Measurements from ENCODE around the gene KRTAP22-2. TPM values are rescaled to one million over a fixed set of nuclear protein-coding genes. Genes with fewer than 3 reads are reported as not detected.

KRTAP22-2 gene
- total RNA-seq, 2 donors from 2014 or later, result not detected

DNA sequence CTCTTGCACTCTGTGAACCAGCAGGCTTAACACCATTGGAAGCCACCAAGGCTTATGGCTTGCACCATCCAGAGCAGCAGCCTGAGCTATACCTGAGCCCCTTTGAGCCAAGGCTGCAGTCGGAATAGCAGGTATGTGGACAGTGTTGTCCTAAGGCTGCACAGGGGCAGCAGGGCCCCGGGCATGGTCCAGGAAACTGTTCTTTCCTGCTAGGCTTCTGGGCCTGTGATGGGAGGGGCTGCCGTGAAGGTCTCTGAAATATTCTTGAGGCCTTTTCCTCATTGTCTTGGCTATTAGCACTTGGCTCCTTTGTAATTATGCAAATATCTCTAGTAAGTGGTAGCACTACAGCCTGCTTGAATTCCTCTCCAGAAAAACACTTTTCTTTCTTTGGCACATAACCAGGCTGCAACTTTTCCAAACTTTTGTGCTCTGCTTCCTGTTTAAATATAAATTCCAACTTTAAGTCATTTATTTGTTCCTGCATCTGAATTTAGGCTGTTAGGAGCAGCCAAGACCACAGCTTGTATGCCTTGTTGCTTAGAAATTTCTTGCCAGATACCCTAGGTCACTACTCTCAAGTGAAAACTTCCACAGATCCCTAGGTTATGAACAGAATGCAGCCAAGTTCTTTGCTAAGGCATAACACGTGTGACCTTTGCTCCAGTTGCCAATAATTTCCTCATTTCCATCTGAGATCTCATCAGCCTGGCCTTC lies 35.4 kb upstream of the KRTAP22-2 start:
- DNase-seq (no peak), ATAC-seq (no peak)
- WGBS, 2 donors, result 84 to 85% methylated on average over 3 to 4 of the region's 4 CpGs
- H3K27ac ChIP-seq, result no peak overlapping the region
- intact Hi-C loops (cut with DNase I), result no loop called here
- H3K4me3 ChIP-seq, result no peak overlapping the region
- no peaks in the 10 kb centered on the region for H3K4me1 ChIP-seq
- TF ChIP-seq, protein P1, sequence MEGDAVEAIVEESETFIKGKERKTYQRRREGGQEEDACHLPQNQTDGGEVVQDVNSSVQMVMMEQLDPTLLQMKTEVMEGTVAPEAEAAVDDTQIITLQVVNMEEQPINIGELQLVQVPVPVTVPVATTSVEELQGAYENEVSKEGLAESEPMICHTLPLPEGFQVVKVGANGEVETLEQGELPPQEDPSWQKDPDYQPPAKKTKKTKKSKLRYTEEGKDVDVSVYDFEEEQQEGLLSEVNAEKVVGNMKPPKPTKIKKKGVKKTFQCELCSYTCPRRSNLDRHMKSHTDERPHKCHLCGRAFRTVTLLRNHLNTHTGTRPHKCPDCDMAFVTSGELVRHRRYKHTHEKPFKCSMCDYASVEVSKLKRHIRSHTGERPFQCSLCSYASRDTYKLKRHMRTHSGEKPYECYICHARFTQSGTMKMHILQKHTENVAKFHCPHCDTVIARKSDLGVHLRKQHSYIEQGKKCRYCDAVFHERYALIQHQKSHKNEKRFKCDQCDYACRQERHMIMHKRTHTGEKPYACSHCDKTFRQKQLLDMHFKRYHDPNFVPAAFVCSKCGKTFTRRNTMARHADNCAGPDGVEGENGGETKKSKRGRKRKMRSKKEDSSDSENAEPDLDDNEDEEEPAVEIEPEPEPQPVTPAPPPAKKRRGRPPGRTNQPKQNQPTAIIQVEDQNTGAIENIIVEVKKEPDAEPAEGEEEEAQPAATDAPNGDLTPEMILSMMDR (IDR thresholded peaks at IDR 0.05), result no peak
- TF ChIP-seq POLR2A (IDR thresholded peaks at IDR 0.05), result no peak
- H3K36me3 ChIP-seq (replicated peaks in 1 of 2; ENCODE audit: insufficient read depth in 1 of 2, low read depth in 2 of 2), result no peaks in the 10 kb centered on the region
- no peaks in the 10 kb centered on the region for H3K9me3 ChIP-seq
- H3K27me3 ChIP-seq, result no peaks in the 10 kb centered on the region

DNA sequence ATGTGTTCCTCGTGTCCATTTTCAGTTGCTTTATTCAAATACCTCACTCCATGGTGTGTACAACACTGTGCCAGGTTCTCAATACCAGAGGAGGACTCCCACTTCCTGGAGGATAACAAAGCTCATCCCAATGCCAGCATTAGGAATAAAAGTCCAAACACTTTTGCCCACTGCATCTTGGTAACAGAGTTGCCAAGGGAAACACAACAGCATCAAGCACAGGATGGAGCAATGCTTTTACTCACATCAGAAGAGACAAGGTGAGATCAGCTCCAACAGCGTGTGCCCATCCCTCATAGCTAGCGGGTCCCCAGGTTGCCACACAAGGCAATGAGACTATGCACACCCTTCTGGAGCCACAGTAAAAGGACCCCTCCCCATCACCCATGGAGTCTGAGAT lies 33.2 kb upstream of the KRTAP22-2 start:
- Histone ChIP-seq H3K4me1 (no peaks in the 10 kb centered on the region), H3K27me3 (no peaks in the 10 kb centered on the region), H3K4me3 (no peak overlapping the region), H3K27ac (no peak overlapping the region), H3K36me3 (replicated peaks in 1 of 2; ENCODE audit: insufficient read depth in 1 of 2, low read depth in 2 of 2) (no peaks in the 10 kb centered on the region), H3K9me3 (no peaks in the 10 kb centered on the region)
- no peak for DNase-seq
- TF ChIP-seq, protein P1 (IDR thresholded peaks at IDR 0.05), result no peak
- no peak for TF ChIP-seq POLR2A (IDR thresholded peaks at IDR 0.05)
- intact Hi-C loops (cut with DNase I), result no loop called here
- no peak for ATAC-seq
- 68 to 82% methylated on average over 3 of the region's 3 CpGs for WGBS, 2 donors

DNA sequence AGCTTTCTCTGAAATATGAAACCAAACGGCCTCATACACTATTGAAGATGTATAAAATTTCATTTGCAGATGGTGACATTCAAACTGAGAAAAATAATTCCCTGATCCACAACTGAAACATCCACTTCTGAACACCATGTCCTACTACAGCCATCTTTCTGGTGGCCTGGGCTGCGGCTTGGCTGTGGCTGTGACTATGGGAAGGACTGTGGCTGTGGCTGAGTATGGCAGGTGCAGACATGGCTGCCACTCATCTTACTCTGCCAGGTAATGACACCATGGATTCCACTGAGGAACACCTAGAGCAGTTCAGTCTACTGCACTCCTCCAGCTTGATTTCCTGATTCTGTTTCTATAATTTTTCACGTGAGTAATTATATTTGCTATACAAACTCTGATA lies 30.3 kb upstream of the KRTAP22-2 start, which contains the start of gene KRTAP20-4:
Gene KRTAP20-4 (plus strand): TSS at position 106 of the 400 bp plus-strand sequence.
- WGBS, 2 donors, result 70 to 80% methylated on average over 3 of the region's 3 CpGs
- no peaks in the 10 kb centered on the region for H3K9me3 ChIP-seq
- H3K36me3 ChIP-seq (replicated peaks in 1 of 2; ENCODE audit: insufficient read depth in 1 of 2, low read depth in 2 of 2), result no peaks in the 10 kb centered on the region
- ATAC-seq, result no peak
- no peak for TF ChIP-seq POLR2A (IDR thresholded peaks at IDR 0.05)
- TF ChIP-seq, protein P1 (IDR thresholded peaks at IDR 0.05), result no peak
- DNase-seq, result no peak
- intact Hi-C loops (cut with DNase I), result no loop called here
- H3K4me1 ChIP-seq, result no peaks in the 10 kb centered on the region
- H3K27me3 ChIP-seq, result no peaks in the 10 kb centered on the region
- H3K4me3 ChIP-seq, result no peak within 1 kb of the TSS
- H3K27ac ChIP-seq, result no peak within 1 kb of the TSS

DNA sequence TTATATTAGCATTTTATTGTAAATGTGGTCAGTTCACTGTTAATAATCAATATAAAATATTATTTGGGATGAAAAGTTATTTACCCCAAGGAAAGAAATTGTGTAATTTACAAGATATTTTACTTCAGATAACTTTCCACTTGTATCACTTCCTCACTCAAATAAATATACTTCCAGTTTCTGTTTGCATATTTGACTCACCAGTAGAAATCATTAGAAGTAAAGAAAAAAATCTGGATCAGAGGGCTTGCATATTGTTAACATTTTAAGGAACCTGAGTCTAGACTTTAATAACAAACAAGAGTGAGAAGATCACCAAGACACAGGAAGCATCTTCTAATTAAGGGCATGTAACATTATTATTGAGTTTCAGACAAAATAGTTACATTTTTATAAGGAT lies 29.9 kb upstream of the KRTAP22-2 start:
- DNase-seq (no peak), ATAC-seq (no peak)
- H3K36me3 ChIP-seq (replicated peaks in 1 of 2; ENCODE audit: insufficient read depth in 1 of 2, low read depth in 2 of 2), result no peaks in the 10 kb centered on the region
- H3K27ac ChIP-seq, result no peak overlapping the region
- H3K27me3 ChIP-seq, result no peaks in the 10 kb centered on the region
- H3K4me1 ChIP-seq, result no peaks in the 10 kb centered on the region
- no peak for TF ChIP-seq POLR2A (IDR thresholded peaks at IDR 0.05)
- TF ChIP-seq, protein P1 (IDR thresholded peaks at IDR 0.05), result no peak
- H3K9me3 ChIP-seq, result no peaks in the 10 kb centered on the region
- intact Hi-C loops (cut with DNase I), result no loop called here
- no peak overlapping the region for H3K4me3 ChIP-seq

DNA sequence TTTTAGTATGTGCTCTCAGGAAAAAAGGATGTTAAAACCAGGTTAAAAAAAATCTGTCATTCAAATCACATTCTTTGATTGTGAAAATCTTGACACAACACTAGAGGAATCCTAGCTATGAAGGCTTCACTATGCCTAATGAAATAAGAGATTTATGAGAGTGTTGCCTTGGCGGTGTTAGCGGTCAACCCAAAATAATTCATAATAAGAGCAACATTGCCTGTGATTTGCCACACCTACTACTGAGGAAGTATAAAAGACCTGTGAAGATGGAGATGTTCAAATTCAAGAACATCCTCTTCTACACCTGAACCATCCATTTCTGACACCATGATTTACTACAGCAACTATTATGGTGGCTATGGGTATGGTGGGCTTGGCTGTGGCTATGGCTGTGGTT lies 25.9 kb upstream of the KRTAP22-2 start, which contains the start of gene KRTAP20-1:
Gene KRTAP20-1 (plus strand): TSS at position 301 of the 400 bp plus-strand sequence. CDS start 30 bp downstream, at position 331.
- ATAC-seq, result no peak
- Histone ChIP-seq H3K27ac (no peak within 1 kb of the TSS), H3K36me3 (replicated peaks in 1 of 2; ENCODE audit: insufficient read depth in 1 of 2, low read depth in 2 of 2) (no peaks in the 10 kb centered on the region), H3K4me1 (no peaks in the 10 kb centered on the region), H3K27me3 (no peaks in the 10 kb centered on the region), H3K4me3 (no peak within 1 kb of the TSS), H3K9me3 (no peaks in the 10 kb centered on the region)
- intact Hi-C loops (cut with DNase I), result no loop called here
- no peak for TF ChIP-seq POLR2A (IDR thresholded peaks at IDR 0.05)
- TF ChIP-seq, protein P1 (IDR thresholded peaks at IDR 0.05), result no peak
- 76 to 94% methylated on average over 2 of the region's 2 CpGs for WGBS, 2 donors
- DNase-seq, result no peak
